K562 (cell line): ENCODE data around the gene MTERF4. TPM values are rescaled to one million over a fixed set of nuclear protein-coding genes. Genes with fewer than 3 reads are reported as not detected.

Experiments
- ATAC-seq: fragments of 200-7000 bp; cut with Tn5 transposase; 3 replicates; pipeline ENCODE4 v1.9.1; 2020; ENCODE audit warnings: moderate library complexity
- BruUV-seq: library from RNA; stranded (reverse); fragments of 400-500 nt; replicated peaks from 2 replicates; lab custom pipeline; 2021; lab: Mats Ljungman, UMichigan
- CTCF ChIA-PET: fragments of 300-600 bp; formaldehyde crosslinking; extraction: SDS; loops from one replicate; lab custom pipeline; 2021; ENCODE audit warnings: low intra/inter-chr PET ratio; lab: Yijun Ruan, JAX
- POLR2A ChIA-PET: fragments of 300-600, 350-650 bp; sonication (Branson Sonifier 250); formaldehyde crosslinking; extraction: SDS; loops from one replicate; lab custom pipeline; 2021; ENCODE audit warnings: antibody characterized with exemption, inconsistent platforms; lab: Yijun Ruan, JAX
- DNase-seq, 4 experiments: peaks; one replicate each; pipeline versions ENCODE4 v3.0.0 to v3.0.0-alpha.2; 2011 to 2018; ENCODE audit warnings: low spot score in 3 of 4, mixed read lengths in 3 of 4; ENCODE audit errors: extremely low read depth in 1 of 4
- FAIRE-seq: peaks from 2 replicates; lab custom pipeline; 2011; peaks lifted over from hg19 to GRCh38; lab: Jason Lieb, UNC
- H2AFZ ChIP-seq: 2 replicates; pipeline ENCODE4 v1.6.0; 2011; ENCODE audit warnings: low read depth, low read length, control low read depth, inconsistent platforms
- H3K27ac ChIP-seq: fragments of 200-600 bp; 3 replicates; pipeline ENCODE4 v1.8.0; 2011; ENCODE audit warnings: low read depth, mild to moderate bottlenecking, control low read depth, inconsistent platforms, low read length, moderate library complexity, mixed read lengths; ENCODE audit errors: extremely low read depth
- H3K27me3 ChIP-seq, 2 experiments: fragments of 300-600 bp in 1 of 2; 2 replicates in 1 of 2; 3 replicates in 1 of 2; pipeline versions ENCODE4 v1.6.0 to v1.8.0; 2011; ENCODE audit warnings: inconsistent platforms in 2 of 2, low read length in 2 of 2, mild to moderate bottlenecking in 1 of 2, mixed read lengths in 1 of 2, moderate library complexity in 1 of 2; ENCODE audit not compliant: control insufficient read depth in 2 of 2, insufficient read depth in 2 of 2
- H3K36me3 ChIP-seq: fragments of 300-600 bp; 3 replicates; pipeline ENCODE4 v1.8.0; 2011; ENCODE audit warnings: mild to moderate bottlenecking, low read length, inconsistent platforms; ENCODE audit not compliant: control insufficient read depth, insufficient read depth
- H3K4me1 ChIP-seq, 2 experiments: fragments of 200-600 bp in 1 of 2; replicated peaks in 1 of 2; 2 replicates in 1 of 2; 3 replicates in 1 of 2; pipeline versions ENCODE4 v1.5.1 to v1.8.0; 2011; ENCODE audit warnings: inconsistent platforms in 2 of 2, low read length in 2 of 2, mild to moderate bottlenecking in 1 of 2, mixed read lengths in 1 of 2, moderate library complexity in 1 of 2; ENCODE audit not compliant: control insufficient read depth in 2 of 2, insufficient read depth in 2 of 2
- H3K4me2 ChIP-seq: 2 replicates; pipeline ENCODE4 v1.6.1; 2011; ENCODE audit warnings: low read length, control low read depth, inconsistent platforms, mixed read lengths; ENCODE audit not compliant: insufficient read depth
- H3K4me3 ChIP-seq: fragments of 200-600 bp; sonication (generic), shearing (Covaris generic); 2 replicates; pipeline ENCODE4 v1.5.1; 2016; ENCODE audit warnings: control low read depth, inconsistent platforms
- H3K79me2 ChIP-seq: fragments of 200-600 bp; 3 replicates; pipeline ENCODE4 v1.8.0; 2011; ENCODE audit warnings: low read length, inconsistent platforms; ENCODE audit not compliant: control insufficient read depth, insufficient read depth
- H3K9ac ChIP-seq, 2 experiments: 2 replicates each; pipeline versions ENCODE4 v1.6.0 to v1.6.1; 2011; ENCODE audit warnings: low read depth in 2 of 2, low read length in 2 of 2, control low read depth in 1 of 2, inconsistent platforms in 1 of 2, mild to moderate bottlenecking in 1 of 2, mixed read lengths in 1 of 2; ENCODE audit not compliant: insufficient read depth in 1 of 2
- H3K9me1 ChIP-seq: one replicate; pipeline ENCODE4 v1.6.0; 2011; ENCODE audit warnings: inconsistent platforms, mild to moderate bottlenecking, low read length, moderate library complexity; ENCODE audit not compliant: control insufficient read depth, insufficient read depth
- H3K9me3 ChIP-seq: replicated peaks from 2 replicates; pipeline ENCODE4 v1.5.1; 2011; ENCODE audit warnings: low read depth, low read length, inconsistent platforms; ENCODE audit not compliant: control insufficient read depth, insufficient read depth
- H4K20me1 ChIP-seq: replicated peaks from 2 replicates; pipeline ENCODE4 v1.6.1; 2011; ENCODE audit warnings: low read length, inconsistent platforms, mixed read lengths; ENCODE audit not compliant: control insufficient read depth, insufficient read depth
- ARNT ChIP-seq, 2 experiments: fragments of 450-650 bp; IDR thresholded peaks; 2 replicates each; pipeline ENCODE4 v1.6.1; 2016; ENCODE audit warnings: mild to moderate bottlenecking in 1 of 2
- C11orf30 ChIP-seq: fragments of 450-650 bp; IDR thresholded peaks from 2 replicates; pipeline ENCODE4 v1.6.1; 2016; ENCODE audit warnings: low read depth, mild to moderate bottlenecking
- MAFG ChIP-seq: fragments of 450-650 bp; conservative IDR thresholded peaks from 2 replicates; pipeline ENCODE4 v1.6.1; 2016; ENCODE audit warnings: missing genetic modification characterization, missing compliant biosample characterization
- SMC3 ChIP-seq: conservative IDR thresholded peaks from 2 replicates; pipeline ENCODE4 v1.6.1; 2011; ENCODE audit warnings: low read depth, low read length, improper control_type of control experiment; ENCODE audit not compliant: insufficient read depth
- TCF7 ChIP-seq: sonication (generic); IDR thresholded peaks from 2 replicates; pipeline ENCODE4 v1.6.1; 2016; ENCODE audit warnings: antibody characterized with exemption, borderline replicate concordance
- ZNF778 ChIP-seq: fragments of 450-650 bp; formaldehyde crosslinking; IDR thresholded peaks from 2 replicates; pipeline ENCODE4 v1.4.0; 2020; ENCODE audit warnings: mild to moderate bottlenecking, moderate library complexity
- WGBS: fragments of 100-300 bp; shearing (Covaris generic); methylation state at CpG from one replicate; pipeline ENCODE4 v1.1.6; 2016; ENCODE audit warnings: low coverage, mixed read lengths; ENCODE audit not compliant: insufficient coverage; ENCODE audit errors: missing lambda C conversion rate; 5-methylcytosine and 5-hydroxymethylcytosine counted together
- in situ Hi-C: fragments of 300-500 bp; cut with MboI; formaldehyde crosslinking; loops from 4 replicates; pipeline ENCODE4 v1.15.0; 2018; ENCODE audit warnings: inconsistent platforms, mixed read lengths
- intact Hi-C: fragments of 100-400 bp; cut with micrococcal nuclease; formaldehyde crosslinking; loops from 2 replicates; pipeline ENCODE4 v1.14.2; 2022
- polyA plus RNA-seq, 8 experiments: library from polyadenylated mRNA; depleted of rRNA in 4 of 8; stranded (reverse) in 5 of 8; unstranded in 3 of 8; fragments of >200 nt; fragmentation: Nextera tagmentation in 2 of 8; fragmentation: Illumina TruSeq in 1 of 8; extraction: Ambion mirVana in 2 of 8; extraction: Trizol in 1 of 8; gene quantifications; 2 replicates each; pipeline versions ENCODE4 v1.2.1 to v1.2.3, GENCODE V29; 2011 to 2014; ENCODE audit warnings: inconsistent platforms in 1 of 8, missing spikeins in 1 of 8
- total RNA-seq, 7 experiments: library from RNA; depleted of rRNA in 6 of 7; stranded (reverse); fragments of >200 nt in 6 of 7; fragmentation: Illumina TruSeq in 2 of 7; extraction: Trizol in 2 of 7; gene quantifications; 2 replicates each; pipeline versions ENCODE4 v1.2.1 to v1.2.3, GENCODE V29; 2011 to 2021; ENCODE audit warnings: low replicate concordance in 1 of 7

Gene MTERF4
- total and polyA plus RNA-seq, 9 of the 15 experiments (the other 6 are each of a cell fraction or from before 2014, with no cell fraction given) = 15.3 to 29.6 (median 21.2) TPM

DNA sequence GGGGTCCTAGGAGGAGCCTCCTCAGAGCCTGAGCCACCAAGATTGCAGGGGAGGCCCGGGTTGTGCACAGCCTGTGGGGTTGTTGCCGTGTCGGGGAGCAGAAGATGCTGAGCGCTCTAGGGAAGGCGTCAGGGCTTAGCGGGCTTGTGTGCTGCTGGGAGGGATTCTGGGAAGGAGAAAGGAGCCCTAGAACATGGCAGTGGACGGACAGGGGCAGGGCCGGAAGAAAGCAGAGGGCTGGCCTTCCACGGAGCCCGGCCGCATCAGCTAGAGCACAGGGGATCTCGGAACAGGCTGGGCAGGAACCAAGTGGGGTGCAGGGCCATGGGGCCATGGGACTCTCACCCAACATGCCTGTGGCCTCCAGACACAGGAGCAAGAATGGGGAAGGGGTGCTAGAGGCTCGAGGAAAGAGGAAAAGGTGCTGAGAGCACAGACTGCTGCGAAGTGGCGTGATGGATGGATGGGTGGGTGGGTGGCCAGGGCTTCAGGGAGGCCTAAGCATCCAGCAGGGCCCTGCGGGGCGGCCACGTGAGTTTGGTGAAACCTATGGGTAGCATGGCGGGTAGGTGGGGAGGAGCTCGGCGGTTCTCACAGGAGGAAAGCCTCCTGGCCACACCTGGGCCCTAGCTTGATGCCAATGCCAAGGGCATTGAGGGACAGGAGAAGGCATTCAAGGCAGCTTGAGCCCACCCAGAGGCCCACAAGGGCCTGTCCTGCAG, 35.8 kb downstream of the MTERF4 start:
- Histone ChIP-seq H3K36me3 (no peaks in the 10 kb centered on the region), H3K9me3 (no peaks in the 10 kb centered on the region), H2AFZ (no peak overlapping the region), H3K4me2 (no peak overlapping the region), H3K27me3 (peaks cover 9 to 77% of the 10 kb centered on the region in 2 experiments; a peak in 3 of 5 replicates), H4K20me1 (0 out of 2 replicates have a peak, but pooled peaks cover 6% of the 10 kb centered on the region), H3K79me2 (no peaks in the 10 kb centered on the region), H3K4me3 (no peak overlapping the region), H3K9ac (no peak overlapping the region), H3K9me1 (no peaks in the 10 kb centered on the region), H3K27ac (no peak overlapping the region), H3K4me1 (peaks cover 0 to 34% of the 10 kb centered on the region in 2 experiments; a peak in 2 of 5 replicates)
- DNase-seq (no peak), ATAC-seq (no peak), FAIRE-seq (no peak)
- 5% methylated on average over 13 of the region's 21 CpGs for WGBS
- ChIA-PET POLR2A (no interaction called here), CTCF (no interaction called here)
- intact Hi-C loops (no loop called here), in situ Hi-C loops (no loop called here)
- no TSS peak for BruUV-seq
- TF ChIP-seq ARNT (IDR thresholded peaks at IDR 0.05) (no peak), SMC3 (no peak), ZNF778 (CRISPR knock-in tag) (no peak), MAFG (tag) (no peak), TCF7 (no peak), C11orf30 (no peak)
